ENCODE data around the gene CXorf66.
A peak's percentile ranks its signal among the peaks of the same experiment; 100 is the strongest.
"Not testable (repeated sequence)": the region's sequence is repeated elsewhere in the genome, so short reads cannot be mapped to it uniquely, and the experiment has no call there.

The CXorf66 gene

GRCh38 chrX:139966159-139966558 lies 838 bp upstream of the CXorf66 start:
- not testable (repeated sequence) for H3K27me3 ChIP-seq (ENCODE audit: insufficient read depth, low read depth); H4K20me1 ChIP-seq (ENCODE audit: insufficient read depth); H2AFZ ChIP-seq (ENCODE audit: low read depth); H3K9ac ChIP-seq; H3K79me2 ChIP-seq (ENCODE audit: insufficient read depth, low read depth); H3K4me2 ChIP-seq; H3K36me3 ChIP-seq (ENCODE audit: insufficient read depth); H3K27ac ChIP-seq; H3K4me3 ChIP-seq (IDR thresholded peaks at IDR 0.05; ENCODE audit: insufficient read depth, low read depth, low read length); H3K4me1 ChIP-seq (ENCODE audit: low read depth, poor library complexity, severe bottlenecking)
- TF ChIP-seq, protein P1, sequence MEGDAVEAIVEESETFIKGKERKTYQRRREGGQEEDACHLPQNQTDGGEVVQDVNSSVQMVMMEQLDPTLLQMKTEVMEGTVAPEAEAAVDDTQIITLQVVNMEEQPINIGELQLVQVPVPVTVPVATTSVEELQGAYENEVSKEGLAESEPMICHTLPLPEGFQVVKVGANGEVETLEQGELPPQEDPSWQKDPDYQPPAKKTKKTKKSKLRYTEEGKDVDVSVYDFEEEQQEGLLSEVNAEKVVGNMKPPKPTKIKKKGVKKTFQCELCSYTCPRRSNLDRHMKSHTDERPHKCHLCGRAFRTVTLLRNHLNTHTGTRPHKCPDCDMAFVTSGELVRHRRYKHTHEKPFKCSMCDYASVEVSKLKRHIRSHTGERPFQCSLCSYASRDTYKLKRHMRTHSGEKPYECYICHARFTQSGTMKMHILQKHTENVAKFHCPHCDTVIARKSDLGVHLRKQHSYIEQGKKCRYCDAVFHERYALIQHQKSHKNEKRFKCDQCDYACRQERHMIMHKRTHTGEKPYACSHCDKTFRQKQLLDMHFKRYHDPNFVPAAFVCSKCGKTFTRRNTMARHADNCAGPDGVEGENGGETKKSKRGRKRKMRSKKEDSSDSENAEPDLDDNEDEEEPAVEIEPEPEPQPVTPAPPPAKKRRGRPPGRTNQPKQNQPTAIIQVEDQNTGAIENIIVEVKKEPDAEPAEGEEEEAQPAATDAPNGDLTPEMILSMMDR (conservative IDR thresholded peaks at IDR 0.05; ENCODE audit: low read depth, low read length), result peak; percentile 23; the same call in 1 of the 2 replicates

DNA sequence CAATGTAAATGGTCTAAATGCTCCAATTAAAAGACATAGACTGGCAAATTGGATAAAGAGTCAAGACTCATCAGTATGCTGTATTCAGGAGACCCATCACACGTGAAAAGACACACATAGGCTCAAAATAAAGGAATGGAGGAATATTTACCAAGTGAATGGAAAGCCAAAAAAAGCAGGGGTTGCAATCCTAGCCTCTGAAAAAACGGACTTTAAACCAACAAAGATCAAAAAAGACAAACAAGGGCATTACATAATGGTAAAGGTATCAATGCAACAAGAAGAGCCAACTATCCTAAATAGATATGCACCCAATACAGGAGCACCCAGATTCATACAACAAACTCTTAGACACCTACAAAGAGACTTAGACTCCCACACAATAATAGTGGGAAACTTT lies 4.2 kb downstream of the CXorf66 start:
- H3K9ac ChIP-seq; H4K20me1 ChIP-seq (ENCODE audit: insufficient read depth); H3K79me2 ChIP-seq (ENCODE audit: insufficient read depth, low read depth); H3K27me3 ChIP-seq (ENCODE audit: insufficient read depth, low read depth); H3K4me1 ChIP-seq (ENCODE audit: low read depth, poor library complexity, severe bottlenecking); H2AFZ ChIP-seq (ENCODE audit: low read depth); H3K4me2 ChIP-seq; H3K27ac ChIP-seq; H3K36me3 ChIP-seq (ENCODE audit: insufficient read depth); H3K4me3 ChIP-seq (IDR thresholded peaks at IDR 0.05; ENCODE audit: insufficient read depth, low read depth, low read length): not testable (repeated sequence)

GRCh38 chrX:139949703-139950102 lies 15.6 kb downstream of the CXorf66 start:
- no peaks in the 10 kb centered on the region for H3K36me3 ChIP-seq (ENCODE audit: insufficient read depth)
- no peaks in the 10 kb centered on the region for H3K27me3 ChIP-seq (ENCODE audit: insufficient read depth, low read depth)
- H3K4me1 ChIP-seq (ENCODE audit: low read depth, poor library complexity, severe bottlenecking), result no peaks in the 10 kb centered on the region
- no peak overlapping the region for H3K4me3 ChIP-seq (IDR thresholded peaks at IDR 0.05; ENCODE audit: insufficient read depth, low read depth, low read length)
- no peak overlapping the region for H3K9ac ChIP-seq
- no peak overlapping the region for H2AFZ ChIP-seq (ENCODE audit: low read depth)
- H3K27ac ChIP-seq, result no peak overlapping the region
- H4K20me1 ChIP-seq (ENCODE audit: insufficient read depth), result no peaks in the 10 kb centered on the region
- H3K79me2 ChIP-seq (ENCODE audit: insufficient read depth, low read depth), result no peaks in the 10 kb centered on the region
- TF ChIP-seq, protein P1 (conservative IDR thresholded peaks at IDR 0.05; ENCODE audit: low read depth, low read length), result no peak
- no peak overlapping the region for H3K4me2 ChIP-seq

- Histone ChIP-seq H3K9ac (no peak overlapping the region), H3K4me1 (ENCODE audit: low read depth, poor library complexity, severe bottlenecking) (no peaks in the 10 kb centered on the region), H3K27ac (no peak overlapping the region), H3K4me2 (no peak overlapping the region), H4K20me1 (ENCODE audit: insufficient read depth) (no peaks in the 10 kb centered on the region), H2AFZ (ENCODE audit: low read depth) (no peak overlapping the region), H3K79me2 (ENCODE audit: insufficient read depth, low read depth) (no peaks in the 10 kb centered on the region), H3K36me3 (ENCODE audit: insufficient read depth) (no peaks in the 10 kb centered on the region), H3K4me3 (IDR thresholded peaks at IDR 0.05; ENCODE audit: insufficient read depth, low read depth, low read length) (no peak overlapping the region), H3K27me3 (ENCODE audit: insufficient read depth, low read depth) (no peaks in the 10 kb centered on the region)
- TF ChIP-seq, protein P1 (conservative IDR thresholded peaks at IDR 0.05; ENCODE audit: low read depth, low read length), result no peak
Measured at GRCh38 chrX:139945075-139945474, 20.2 kb downstream of the CXorf66 start.

DNA sequence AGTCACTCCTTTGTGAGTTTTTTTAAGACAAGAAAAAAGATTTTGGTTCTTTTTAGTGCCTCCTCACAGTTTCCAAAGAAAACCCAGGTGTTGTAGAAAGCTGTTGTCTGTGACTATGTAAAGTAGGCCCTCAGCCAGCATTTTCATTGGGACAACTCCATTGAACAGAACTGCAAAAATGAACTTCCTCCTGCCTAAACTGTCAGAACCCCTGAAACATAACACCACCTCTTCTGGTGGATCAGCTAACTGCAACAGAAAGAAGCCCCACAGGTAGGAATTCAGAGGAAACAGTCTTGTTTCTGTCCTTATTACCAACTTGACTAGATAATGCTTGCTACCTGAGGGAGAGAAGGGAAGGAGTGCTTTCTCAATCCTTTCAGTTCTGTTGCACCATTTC lies 29.1 kb downstream of the CXorf66 start:
- Histone ChIP-seq H3K27me3 (ENCODE audit: insufficient read depth, low read depth) (no peaks in the 10 kb centered on the region), H3K4me1 (ENCODE audit: low read depth, poor library complexity, severe bottlenecking) (peaks cover 8% of the 10 kb centered on the region), H3K79me2 (ENCODE audit: insufficient read depth, low read depth) (peaks cover 6% of the 10 kb centered on the region; the same call in 1 of the 2 replicates), H3K36me3 (ENCODE audit: insufficient read depth) (no peaks in the 10 kb centered on the region), H2AFZ (ENCODE audit: low read depth) (no peak overlapping the region), H4K20me1 (ENCODE audit: insufficient read depth) (no peaks in the 10 kb centered on the region), H3K4me3 (IDR thresholded peaks at IDR 0.05; ENCODE audit: insufficient read depth, low read depth, low read length) (no peak overlapping the region), H3K27ac (no peak overlapping the region), H3K9ac (no peak overlapping the region), H3K4me2 (no peak overlapping the region)
- TF ChIP-seq, protein P1 (conservative IDR thresholded peaks at IDR 0.05; ENCODE audit: low read depth, low read length), result no peak
